Breast epithelium (tissue), 3 donors: ENCODE results near the gene RAB9B.

Experiments used
- POLR2AphosphoS5 ChIP-seq, 3 donors: sonication (generic); formaldehyde crosslinking; IDR thresholded peaks; one replicate each; pipeline ENCODE4 v1.6.1; 2017; ENCODE audit warnings: antibody characterized with exemption in 3 of 3
- TF ChIP-seq, protein P1 (sequence below), 3 donors: fragments of 450-650 bp; IDR thresholded peaks; one replicate each; pipeline ENCODE4 v1.5.1; 2016 to 2017; ENCODE audit warnings: antibody characterized with exemption in 3 of 3, mild to moderate bottlenecking in 3 of 3, moderate library complexity in 3 of 3

DNA sequence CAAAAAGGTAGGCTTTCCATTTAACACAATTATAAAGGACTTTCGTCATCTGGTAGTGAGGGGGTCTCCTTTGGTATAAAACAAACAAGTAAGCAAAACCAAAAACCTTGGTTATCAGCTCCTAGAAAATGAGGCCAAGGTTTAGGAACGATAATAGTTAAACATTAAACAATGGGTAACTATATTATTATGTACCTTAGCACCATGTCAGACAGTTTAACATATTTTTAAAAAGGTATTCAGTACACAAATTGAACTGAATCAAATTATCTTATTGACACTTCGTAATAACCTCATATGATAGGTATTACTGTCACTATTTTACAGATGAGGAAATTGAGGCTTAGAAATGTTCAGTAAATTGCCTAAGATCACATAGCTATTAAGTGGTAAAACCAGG lies 32.1 kb upstream of the RAB9B start:
- TF ChIP-seq, protein P1, sequence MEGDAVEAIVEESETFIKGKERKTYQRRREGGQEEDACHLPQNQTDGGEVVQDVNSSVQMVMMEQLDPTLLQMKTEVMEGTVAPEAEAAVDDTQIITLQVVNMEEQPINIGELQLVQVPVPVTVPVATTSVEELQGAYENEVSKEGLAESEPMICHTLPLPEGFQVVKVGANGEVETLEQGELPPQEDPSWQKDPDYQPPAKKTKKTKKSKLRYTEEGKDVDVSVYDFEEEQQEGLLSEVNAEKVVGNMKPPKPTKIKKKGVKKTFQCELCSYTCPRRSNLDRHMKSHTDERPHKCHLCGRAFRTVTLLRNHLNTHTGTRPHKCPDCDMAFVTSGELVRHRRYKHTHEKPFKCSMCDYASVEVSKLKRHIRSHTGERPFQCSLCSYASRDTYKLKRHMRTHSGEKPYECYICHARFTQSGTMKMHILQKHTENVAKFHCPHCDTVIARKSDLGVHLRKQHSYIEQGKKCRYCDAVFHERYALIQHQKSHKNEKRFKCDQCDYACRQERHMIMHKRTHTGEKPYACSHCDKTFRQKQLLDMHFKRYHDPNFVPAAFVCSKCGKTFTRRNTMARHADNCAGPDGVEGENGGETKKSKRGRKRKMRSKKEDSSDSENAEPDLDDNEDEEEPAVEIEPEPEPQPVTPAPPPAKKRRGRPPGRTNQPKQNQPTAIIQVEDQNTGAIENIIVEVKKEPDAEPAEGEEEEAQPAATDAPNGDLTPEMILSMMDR (IDR thresholded peaks at IDR 0.05), result no peak
- no peak for TF ChIP-seq POLR2AphosphoS5 (IDR thresholded peaks at IDR 0.05)
